Stimulated activated CD8-positive, alpha-beta memory T cell treated with anti-CD3 and anti-CD28 coated beads, Interleukin-12 subunit alpha, Interleukin-12 subunit beta, amount 100 ng/mL, for 1 hour (primary cell): ENCODE measurements around the gene ILDR2.

Source experiments
- DNase-seq: peaks from one replicate; pipeline ENCODE4 v3.0.0-alpha.2; 2020; ENCODE audit warnings: low read depth

Gene ILDR2, protein sequence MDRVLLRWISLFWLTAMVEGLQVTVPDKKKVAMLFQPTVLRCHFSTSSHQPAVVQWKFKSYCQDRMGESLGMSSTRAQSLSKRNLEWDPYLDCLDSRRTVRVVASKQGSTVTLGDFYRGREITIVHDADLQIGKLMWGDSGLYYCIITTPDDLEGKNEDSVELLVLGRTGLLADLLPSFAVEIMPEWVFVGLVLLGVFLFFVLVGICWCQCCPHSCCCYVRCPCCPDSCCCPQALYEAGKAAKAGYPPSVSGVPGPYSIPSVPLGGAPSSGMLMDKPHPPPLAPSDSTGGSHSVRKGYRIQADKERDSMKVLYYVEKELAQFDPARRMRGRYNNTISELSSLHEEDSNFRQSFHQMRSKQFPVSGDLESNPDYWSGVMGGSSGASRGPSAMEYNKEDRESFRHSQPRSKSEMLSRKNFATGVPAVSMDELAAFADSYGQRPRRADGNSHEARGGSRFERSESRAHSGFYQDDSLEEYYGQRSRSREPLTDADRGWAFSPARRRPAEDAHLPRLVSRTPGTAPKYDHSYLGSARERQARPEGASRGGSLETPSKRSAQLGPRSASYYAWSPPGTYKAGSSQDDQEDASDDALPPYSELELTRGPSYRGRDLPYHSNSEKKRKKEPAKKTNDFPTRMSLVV

DNA sequence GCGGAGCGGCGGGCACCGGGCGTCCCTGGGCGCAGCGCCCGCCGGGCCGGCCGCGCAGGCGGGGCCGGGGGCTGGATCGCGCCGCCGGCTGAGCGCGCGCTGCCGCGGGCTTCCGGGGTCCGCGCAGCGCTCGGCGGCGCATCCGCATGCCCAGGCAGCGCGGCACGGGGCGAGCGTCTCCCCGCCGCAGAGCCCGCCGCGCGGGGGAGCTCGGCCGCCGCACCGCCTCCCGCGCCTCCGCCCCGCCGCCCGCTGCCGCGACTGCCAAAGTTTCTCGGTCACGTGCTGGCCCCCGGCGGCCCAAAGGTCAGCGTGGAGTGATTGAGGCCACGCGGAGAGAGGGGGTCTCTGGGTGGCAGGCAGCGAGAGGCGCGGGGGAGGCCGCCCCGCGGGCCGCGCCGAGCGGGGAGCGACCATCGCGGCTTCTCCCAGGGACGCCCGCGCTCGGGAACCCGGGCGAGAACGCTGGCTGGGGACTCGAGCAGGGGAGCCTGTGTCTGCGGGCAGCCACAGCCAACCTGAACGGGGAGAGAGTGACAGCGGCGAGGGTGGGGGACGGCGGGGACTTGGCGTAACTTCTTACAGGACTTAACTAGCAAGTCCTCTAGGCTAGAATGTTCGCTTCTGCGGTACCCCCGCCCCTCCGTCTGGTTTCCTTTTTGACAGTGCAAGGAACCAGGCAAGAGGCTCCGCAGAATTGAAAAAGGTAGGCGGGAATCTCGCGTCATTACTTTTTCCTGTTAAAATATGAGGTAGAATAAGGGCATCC is at the start of gene ILDR2:
Gene ILDR2 (minus strand): TSS at position 180 of the 769 bp plus-strand sequence. CDS start 272 bp downstream, outside the sequence.
- DNase-seq: peak; percentile 7

DNA sequence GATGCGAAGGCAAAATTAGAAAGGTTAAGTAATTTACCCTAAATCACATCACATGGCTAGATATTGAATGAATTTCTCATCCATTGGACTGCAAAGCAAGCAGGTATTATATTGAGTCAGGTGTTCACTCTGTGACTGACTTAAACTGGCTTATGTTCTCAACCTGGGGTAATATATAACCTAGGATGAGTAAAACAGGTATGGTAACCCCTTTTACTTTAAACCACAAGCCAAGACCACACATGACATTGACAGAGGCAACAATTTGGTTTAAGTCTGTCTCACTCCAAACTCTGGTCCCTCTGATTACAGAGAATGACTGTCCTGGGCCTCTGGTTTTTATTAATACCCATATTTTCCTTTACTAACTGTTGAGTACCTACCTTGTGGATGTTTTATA is 47.0 kb upstream of the ILDR2 start:
- DNase-seq: no peak

DNA sequence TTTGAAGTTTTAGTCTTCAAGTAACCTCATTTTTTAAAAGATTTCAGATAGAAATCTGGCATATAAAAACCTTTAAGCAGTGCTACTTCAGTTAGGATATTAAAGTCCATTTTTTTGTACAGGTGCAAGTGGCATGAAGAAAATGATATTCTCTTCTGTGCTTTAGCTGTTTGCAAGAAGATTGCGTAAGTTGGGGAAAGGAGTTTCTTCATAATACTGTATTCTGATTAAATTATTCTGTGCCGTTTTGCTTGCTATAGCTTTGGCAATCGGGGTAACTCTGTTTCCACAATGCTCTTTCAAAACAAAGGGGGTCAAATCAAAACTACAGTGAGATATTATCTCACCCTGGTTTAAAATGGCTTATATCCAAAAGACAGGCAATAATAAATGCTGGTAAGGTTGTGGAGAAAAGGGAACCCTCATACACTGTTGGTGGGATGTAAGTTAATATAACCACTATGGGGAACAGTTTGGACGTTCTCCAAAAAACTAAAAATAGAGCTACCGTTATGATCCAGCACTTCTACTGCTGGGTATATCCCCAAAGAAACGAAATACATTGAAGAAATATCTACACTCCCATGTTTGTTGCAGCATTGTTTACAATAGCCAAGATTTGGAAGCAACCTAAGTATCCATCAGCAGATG is 40.9 kb upstream of the ILDR2 start:
- DNase-seq: no peak

DNA sequence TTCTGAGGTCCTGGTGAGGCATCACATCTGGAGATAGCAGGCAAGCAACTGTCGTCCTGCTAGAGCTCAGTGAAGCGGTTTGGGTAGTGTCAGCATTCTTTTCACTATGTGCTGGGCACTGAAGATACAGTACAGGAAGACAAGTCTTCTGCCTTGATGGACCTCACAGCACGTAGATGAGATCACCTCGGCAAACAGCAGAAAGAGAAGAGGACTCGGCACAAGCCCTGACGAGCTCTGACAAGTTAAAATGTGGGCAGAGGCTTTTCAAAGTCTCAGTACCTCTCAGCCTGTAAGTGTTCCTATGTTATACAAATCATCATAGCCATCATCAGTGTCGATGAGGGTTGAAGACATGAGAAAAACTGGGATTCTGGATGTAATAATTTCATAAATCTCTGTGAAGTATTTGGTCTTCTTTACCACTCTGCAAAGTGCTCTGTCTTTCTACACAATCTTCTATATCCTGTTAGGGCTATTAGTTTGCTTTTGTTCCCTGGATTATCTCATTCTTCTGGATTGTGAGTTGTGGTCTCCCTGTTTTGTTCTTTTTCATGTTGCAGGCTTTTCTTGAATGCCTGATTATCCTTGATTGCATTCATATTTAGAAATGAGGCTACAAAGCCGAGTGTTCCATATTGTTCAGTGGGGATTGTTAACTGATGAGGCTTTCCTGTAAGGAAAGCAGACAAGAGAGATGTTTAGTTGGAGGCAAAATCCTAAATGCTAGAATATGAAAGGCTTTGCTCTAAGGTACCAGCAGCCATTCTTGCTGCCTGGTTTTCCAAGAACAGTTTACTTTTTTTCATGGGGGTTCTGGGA is 38.0 kb upstream of the ILDR2 start:
- DNase-seq: no peak

DNA sequence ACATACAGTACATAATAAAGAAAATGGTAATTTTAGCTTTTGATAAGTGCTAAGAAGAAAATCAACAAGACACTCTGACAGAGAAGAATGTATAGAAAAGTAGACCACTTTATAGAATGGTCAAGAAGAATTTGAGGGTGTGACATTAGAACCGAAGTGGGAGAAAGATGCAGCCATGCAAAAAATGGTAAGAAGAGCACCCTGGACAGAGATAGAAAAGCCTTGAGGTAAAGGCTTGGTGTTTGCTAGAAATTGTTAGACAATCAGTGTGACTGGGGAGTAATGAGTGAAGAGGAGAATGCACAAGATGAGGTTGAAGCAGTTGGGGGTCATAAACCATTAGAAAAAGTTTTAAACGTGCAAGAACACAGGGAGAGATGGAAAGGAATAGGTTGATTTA is 37.2 kb upstream of the ILDR2 start:
- DNase-seq: no peak

DNA sequence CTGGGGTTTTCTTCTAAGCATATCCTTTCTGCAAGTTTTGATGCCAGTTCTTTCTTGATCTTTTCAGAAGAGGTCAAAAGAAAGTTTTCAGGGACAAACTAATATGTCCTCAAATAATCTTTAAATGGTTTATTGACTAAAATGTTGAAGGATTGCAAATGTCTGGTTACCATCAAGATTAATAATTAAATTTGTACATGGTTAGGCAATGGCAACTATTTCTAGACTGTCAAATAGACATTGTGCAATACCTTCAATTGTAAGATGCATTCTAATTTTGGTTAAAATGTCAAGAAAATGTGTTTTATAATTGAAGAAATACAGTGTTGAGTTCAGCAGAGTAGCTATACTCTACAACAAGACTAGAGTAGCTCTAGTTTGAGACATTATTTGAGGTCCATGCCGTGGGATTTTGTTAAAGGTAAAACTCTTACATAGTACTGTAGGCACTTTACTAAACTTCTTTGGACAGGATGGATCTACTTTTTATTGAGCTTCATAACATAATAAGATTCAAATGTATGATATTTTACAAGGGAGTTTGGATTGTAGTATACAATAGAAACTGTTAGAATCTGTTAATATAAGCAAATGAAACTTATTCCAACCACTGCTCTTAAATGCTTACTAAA is 36.3 kb upstream of the ILDR2 start:
- DNase-seq: no peak

DNA sequence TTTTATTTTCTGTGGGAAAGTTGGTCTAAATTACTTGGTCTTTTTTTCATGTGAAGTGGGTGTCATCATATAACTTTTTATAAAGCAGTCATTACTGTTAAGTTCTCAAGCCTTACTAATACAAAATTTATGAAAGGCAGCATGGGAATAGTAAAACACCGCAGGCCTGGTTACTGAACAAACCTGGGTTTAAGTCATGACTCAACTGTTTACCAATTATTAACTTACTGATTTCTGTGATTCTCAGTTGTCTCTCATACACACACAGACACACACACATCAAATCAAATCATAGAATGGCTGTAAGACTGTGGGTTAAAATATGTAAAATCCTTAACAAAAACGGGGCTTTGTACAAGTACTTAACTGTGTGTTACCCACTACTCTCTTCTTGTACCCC is 28.4 kb upstream of the ILDR2 start:
- DNase-seq: no peak

DNA sequence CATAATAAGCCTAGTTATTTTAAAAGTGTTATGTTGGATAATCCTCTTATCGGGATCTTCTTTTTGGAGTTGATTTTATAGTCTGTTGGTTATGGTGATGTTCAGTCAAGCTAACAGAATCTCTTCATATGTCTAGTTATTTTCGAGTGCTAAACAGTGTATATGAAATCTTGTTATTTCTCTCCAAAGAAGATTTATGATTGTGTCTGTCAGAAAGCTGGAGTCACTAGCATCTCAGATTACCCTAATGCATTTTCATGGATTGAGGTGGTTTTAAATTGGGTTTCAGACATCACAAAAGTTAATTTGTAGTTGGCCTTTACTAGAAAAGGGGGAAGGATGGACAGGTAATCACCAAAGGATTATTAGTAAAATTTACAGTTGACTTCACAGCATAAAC is 27.0 kb upstream of the ILDR2 start:
- DNase-seq: no peak

DNA sequence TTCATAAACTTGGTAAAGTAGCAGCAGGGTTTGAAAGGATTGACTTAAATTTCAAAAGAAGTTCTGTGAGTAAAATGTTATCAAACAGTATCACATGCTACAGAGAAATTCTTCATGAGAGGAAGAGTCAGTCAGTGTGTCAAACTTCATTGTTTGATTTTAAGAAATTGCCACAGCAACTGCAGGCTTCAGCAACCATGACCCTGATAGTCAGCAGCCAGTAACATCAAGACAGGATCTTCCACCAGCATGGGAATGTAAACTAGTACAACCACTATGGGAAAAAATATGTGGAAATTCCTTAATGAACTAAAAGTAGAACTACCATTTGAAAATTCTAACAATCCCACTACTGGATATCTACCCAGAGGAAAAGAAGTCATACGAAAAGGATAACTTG is 25.2 kb upstream of the ILDR2 start:
- DNase-seq: no peak

DNA sequence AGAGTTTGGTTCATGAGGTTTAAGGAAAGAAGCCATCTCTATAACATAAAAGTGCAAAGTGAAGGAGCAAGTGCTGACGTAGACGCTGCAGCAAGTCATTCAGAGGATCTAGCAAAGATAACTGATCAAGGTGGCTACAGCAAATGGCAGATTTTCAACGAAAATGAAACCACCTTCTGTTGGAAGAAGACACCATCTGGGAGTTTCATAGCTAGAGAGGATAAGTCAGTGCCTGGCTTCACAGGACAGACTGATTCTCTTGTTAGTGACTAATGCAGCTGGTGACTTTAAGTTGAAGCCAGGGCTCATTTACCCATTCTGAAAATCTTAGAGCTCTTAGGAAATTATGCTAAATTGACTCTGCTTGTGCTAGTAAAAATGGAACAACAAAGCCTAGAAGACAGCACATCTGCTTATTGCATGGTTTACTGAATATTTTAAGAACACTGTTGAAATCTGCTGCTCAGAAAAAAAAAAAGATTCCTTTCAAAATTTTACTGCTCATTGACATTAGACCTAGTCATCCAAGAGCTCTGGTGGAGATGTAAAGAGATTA is 24.2 kb upstream of the ILDR2 start:
- DNase-seq: no peak

DNA sequence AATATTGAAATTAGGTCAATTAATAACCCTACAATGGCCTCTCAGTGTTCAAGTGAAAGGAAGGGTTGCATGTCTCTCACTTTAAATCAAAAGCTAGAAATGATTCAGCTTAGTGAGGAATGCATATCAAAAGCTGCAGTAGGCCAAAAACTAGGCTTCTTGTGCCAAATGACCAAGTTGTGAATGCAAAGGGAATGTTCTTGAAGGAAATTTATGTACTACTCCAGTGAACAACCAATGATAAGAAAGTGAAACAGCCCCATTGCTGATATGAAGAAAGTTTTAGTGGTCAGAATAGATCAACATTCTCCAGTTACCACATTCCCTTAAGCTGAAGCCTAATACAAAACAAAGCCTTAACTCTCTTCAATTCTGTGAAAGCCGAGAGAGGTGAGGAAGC is 23.7 kb upstream of the ILDR2 start:
- DNase-seq: no peak

DNA sequence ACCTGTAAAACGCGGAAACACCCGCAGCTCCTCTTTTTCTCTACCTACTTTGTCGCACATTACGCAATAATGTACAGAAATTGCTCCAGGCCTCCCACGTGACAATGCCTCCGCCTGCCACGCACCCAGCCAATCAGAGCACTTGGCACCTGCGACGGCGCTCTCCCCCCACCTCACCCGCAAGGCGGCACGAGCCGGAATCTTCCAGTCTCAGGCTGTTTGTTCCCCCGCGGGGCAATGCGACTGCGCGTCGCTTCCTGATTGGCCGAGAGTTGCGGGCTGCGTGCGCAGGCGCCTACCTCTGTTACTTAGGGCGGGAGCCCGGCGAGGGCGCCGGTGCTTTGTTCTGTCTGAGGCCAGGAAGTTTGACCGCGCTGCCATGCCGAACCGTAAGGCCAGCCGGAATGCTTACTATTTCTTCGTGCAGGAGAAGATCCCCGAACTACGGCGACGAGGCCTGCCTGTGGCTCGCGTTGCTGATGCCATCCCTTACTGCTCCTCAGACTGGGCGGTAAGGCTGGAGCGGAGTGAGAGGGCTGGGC is 13.7 kb upstream of the ILDR2 start, which contains the start of gene MAEL:
Gene MAEL (plus strand): TSS at position 307 of the 542 bp plus-strand sequence. CDS start 73 bp downstream, at position 380.
- DNase-seq: no peak

DNA sequence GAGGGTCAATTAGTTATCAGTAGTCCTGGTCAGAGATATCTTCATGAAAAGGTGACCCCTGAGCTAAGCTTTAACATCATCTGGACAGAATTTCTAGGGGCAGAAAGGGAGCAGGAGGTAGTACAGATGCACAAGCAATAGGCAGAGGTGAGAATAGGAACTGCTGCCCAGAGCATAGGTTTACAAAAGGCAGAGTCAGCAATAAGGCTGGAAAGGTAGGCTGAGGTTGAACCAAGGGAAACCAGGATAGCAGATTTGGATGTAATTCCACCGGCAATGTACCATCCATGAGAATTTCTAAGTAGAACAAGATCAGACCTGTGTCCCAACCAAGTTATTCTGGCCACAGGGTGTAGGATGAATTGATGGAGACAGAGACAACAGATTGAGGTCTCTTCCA is 6.2 kb upstream of the ILDR2 start:
- DNase-seq: no peak

DNA sequence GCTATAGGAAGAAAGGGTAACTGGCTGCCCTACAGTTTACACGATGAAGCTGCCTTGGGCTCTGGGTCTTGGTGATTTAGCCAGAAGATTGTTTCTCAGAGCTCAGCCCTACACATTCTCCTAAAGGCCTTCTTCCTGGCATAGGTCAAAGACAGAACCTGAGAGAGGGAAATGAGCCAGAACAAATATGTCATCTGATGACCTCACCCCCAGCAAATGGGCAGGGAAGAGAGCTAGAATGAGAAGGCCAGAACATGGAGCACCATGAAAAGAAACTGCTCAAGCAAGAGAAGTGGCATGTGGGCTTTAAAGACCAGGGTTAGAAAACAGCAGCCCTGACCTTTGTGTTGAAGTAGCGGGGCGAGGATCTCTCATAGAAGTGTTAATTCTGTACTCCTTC is 5.5 kb upstream of the ILDR2 start:
- no peak for DNase-seq

DNA sequence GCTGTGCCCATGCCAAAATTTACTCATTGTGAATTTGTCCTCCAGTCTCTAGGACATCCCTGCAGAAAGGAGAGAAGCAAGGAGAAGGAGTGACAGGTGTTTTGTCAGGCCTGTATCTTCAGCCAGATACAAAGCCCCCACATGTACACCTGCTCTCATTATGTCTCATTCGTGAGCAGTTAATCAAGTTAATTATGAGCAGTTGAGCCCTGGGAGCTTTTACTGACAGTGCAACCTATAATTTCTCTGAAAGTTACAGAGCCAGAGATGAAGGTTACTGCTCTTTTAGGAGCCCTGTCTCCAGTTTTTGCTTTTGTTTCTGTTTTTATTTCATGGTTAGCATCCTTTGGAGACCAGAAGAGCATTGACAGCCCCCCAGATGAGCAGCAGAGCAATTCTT is 5.0 kb upstream of the ILDR2 start:
- DNase-seq: no peak

DNA sequence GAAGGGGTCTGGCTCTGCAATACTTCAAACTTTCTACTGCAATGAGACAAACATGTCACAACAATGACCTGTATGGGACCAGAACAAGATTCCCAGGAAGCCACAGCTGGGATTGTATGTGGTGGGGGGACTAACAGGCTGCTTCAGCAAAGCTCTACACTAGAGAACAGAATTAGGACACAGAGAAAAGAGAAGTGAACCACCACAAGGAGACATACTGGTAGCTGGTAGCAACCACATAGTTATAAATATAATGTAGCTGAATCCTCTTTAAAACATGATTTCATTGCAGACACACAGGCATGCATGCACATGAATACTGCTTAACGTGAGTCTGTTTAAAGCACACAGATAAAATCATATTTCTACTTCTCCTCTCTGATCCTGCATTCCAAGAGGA is 3.5 kb upstream of the ILDR2 start:
- no peak for DNase-seq

DNA sequence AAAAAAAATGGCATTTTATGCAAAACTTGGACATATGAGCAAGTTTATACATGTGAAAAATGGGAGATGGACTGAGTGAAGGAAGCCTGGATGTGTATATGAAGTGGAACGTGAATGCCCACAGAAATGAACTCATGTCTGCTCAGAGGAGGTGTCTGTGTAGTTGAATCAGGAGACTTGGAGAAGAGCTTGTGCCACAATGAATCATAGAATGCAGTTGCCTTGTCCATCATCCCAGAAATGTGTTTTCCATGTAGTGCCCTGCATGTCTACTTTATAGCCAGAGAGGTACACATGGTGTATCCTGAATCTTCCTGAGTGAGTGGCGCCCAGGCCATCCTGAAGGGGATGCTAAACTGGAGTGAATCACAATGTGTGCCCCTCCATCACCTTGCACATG is 2.6 kb upstream of the ILDR2 start:
- DNase-seq: no peak

DNA sequence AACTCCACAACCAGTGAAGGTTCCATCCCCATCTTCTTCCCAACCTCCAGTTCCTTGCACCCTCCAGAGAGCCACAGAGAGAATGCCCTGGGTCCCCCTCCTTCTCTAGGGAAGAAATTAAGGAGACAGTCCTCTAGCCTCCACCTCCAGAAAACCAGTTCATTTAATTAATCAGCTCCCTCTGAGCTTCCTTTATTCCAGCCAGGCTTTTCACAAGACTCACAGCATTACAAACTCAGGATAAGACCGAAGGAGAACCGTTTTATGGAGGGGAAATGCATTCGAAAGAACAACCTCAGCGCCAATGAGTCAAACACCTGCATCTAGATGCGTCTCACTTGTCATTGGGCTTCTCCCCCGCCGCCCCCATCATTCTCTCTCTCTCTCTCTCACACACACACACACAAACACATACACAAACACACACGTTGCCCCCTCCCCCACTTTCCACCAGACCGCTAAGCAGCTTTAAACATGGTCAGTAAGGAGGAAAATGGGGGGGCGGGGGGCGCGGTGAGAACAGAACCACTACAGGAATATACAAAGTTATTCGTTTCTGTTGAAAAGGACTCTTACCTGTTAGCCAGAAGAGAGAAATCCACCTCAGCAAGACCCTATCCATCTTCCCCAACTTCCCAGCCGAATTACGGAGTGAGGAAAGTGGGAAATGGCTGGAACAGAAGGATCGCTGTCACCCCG is 544 bp downstream of the ILDR2 start:
- no peak for DNase-seq

DNA sequence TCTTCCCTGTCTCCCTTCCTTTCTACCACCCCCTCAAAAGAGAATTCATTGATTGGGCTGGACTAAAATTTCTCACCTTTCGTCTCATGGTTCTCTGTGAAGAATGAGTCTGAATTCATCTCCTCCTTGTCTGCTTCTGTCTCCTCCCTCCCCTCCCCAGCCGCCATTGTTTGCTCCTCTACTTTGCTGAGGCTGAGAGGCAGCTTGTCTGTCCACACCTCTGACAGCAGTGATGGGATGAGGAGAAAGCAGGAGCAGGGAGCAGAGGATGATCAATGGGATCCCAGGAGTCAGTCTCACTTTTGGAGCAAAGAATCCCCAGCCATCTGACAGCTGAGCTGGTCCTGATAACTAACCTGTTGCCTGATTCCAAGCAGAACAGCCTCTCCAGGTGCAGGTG is 2.5 kb downstream of the ILDR2 start:
- no peak for DNase-seq

DNA sequence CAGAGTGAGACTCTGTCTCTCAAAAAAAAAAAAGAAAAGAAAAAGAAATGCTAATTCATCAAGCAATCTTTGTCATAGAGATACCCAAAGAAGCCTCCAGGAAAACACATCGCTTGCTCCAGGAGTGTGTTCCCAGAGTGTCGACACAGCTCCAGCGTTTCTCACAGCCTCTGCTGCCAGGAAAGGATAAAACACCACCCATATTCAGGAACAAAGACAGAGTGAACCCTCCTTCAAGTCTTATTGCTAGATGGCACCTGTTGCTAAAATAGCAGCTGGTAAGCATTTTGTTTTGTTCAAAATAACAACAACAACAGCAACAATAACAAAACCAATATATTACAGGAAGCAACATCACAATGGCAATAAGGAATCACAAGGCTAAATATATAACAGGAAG is 3.1 kb downstream of the ILDR2 start:
- no peak for DNase-seq
